SK-N-SH (cell line): ENCODE results near the gene PCSK9. TPM values are rescaled to one million over a fixed set of nuclear protein-coding genes. Genes with fewer than 3 reads are reported as not detected.

Experiments
- CTCF ChIA-PET: fragments of 300-600, 350-600 bp; formaldehyde crosslinking; extraction: SDS; loops from one replicate; lab custom pipeline; 2021; lab: Yijun Ruan, JAX
- POLR2A ChIA-PET: fragments of 350-600 bp; sonication (Branson Sonifier 250); formaldehyde crosslinking; extraction: SDS; loops from one replicate; lab custom pipeline; 2020; ENCODE audit warnings: antibody characterized with exemption, inconsistent platforms; lab: Yijun Ruan, JAX
- DNase-seq: peaks from one replicate; pipeline ENCODE4 v3.0.0; 2012
- H2AFZ ChIP-seq: fragments of 200-600 bp; sonication (generic); 2 replicates; pipeline ENCODE4 v1.8.1; 2016; ENCODE audit warnings: antibody characterized with exemption, mild to moderate bottlenecking, low read depth
- H3F3A ChIP-seq: fragments of 200-600 bp; sonication (generic); replicated peaks from 2 replicates; pipeline ENCODE3; 2016; ENCODE audit warnings: antibody characterized with exemption, mild to moderate bottlenecking; ENCODE audit not compliant: insufficient read depth
- H3K27ac ChIP-seq, 2 experiments: fragments of 200-500 bp in 1 of 2; fragments of 200-600 bp in 1 of 2; sonication (Bioruptor generic) in 1 of 2; sonication (generic), shearing (Covaris generic) in 1 of 2; 2 replicates each; pipeline versions ENCODE4 v1.5.1 to v1.6.1; 2014 to 2016; ENCODE audit warnings: low read depth in 2 of 2, inconsistent platforms in 1 of 2, low read length in 1 of 2, mild to moderate bottlenecking in 1 of 2, mixed read lengths in 1 of 2
- H3K27me3 ChIP-seq: fragments of 200-600 bp; sonication (generic), shearing (Covaris generic); 2 replicates; pipeline ENCODE4 v1.6.1; 2016; ENCODE audit warnings: mixed run types; ENCODE audit not compliant: insufficient read depth
- H3K36me3 ChIP-seq, 2 experiments: fragments of 200-500 bp in 1 of 2; fragments of 200-600 bp in 1 of 2; sonication (Bioruptor generic) in 1 of 2; sonication (generic) in 1 of 2; replicated peaks in 1 of 2; 2 replicates each; pipeline versions ENCODE3 to v1.5.1; 2014 to 2016; ENCODE audit warnings: low read length in 1 of 2, mild to moderate bottlenecking in 1 of 2; ENCODE audit not compliant: insufficient read depth in 2 of 2, control insufficient read depth in 1 of 2
- H3K4me1 ChIP-seq, 2 experiments: fragments of 200-500 bp in 1 of 2; fragments of 200-600 bp in 1 of 2; sonication (Bioruptor generic) in 1 of 2; sonication (generic), shearing (Covaris generic) in 1 of 2; 2 replicates each; pipeline versions ENCODE4 v1.5.1 to v1.6.1; 2014 to 2016; ENCODE audit warnings: low read depth in 1 of 2, low read length in 1 of 2, mixed run types in 1 of 2; ENCODE audit not compliant: insufficient read depth in 2 of 2, control insufficient read depth in 1 of 2
- H3K4me2 ChIP-seq: fragments of 200-600 bp; sonication (generic), shearing (Covaris generic); 2 replicates; pipeline ENCODE4 v1.6.1; 2017; ENCODE audit warnings: mixed run types
- H3K4me3 ChIP-seq, 2 experiments: fragments of 200-500 bp in 1 of 2; fragments of 200-600 bp in 1 of 2; sonication (Bioruptor generic) in 1 of 2; sonication (generic), shearing (Covaris generic) in 1 of 2; 2 replicates each; pipeline versions ENCODE4 v1.5.1 to v1.8.1; 2014 to 2016; ENCODE audit warnings: low read depth in 2 of 2, inconsistent platforms in 1 of 2, low read length in 1 of 2, mild to moderate bottlenecking in 1 of 2, mixed read lengths in 1 of 2, moderate library complexity in 1 of 2
- H3K79me2 ChIP-seq: fragments of 200-600 bp; sonication (generic); 2 replicates; pipeline ENCODE4 v1.8.1; 2017; ENCODE audit warnings: mild to moderate bottlenecking; ENCODE audit not compliant: insufficient read depth
- H3K9ac ChIP-seq: fragments of 200-600 bp; sonication (generic); 2 replicates; pipeline ENCODE4 v1.6.1; 2017; ENCODE audit warnings: mixed run types
- H3K9me2 ChIP-seq: fragments of 200-600 bp; sonication (generic); 2 replicates; pipeline ENCODE4 v1.6.1; 2017; ENCODE audit warnings: mixed run types
- H3K9me3 ChIP-seq: fragments of 200-600 bp; sonication (generic); 2 replicates; pipeline ENCODE4 v1.6.1; 2017; ENCODE audit warnings: mixed run types, mild to moderate bottlenecking, moderate library complexity
- H4K20me1 ChIP-seq: fragments of 200-600 bp; sonication (generic); 2 replicates; pipeline ENCODE4 v1.6.1; 2017; ENCODE audit warnings: mild to moderate bottlenecking, mixed run types; ENCODE audit not compliant: insufficient read depth
- EP300 ChIP-seq, 2 experiments: IDR thresholded peaks; 2 replicates each; pipeline versions ENCODE4 v1.4.0 to v1.6.1; 2012; ENCODE audit warnings: borderline replicate concordance in 1 of 2, low read depth in 1 of 2, low read length in 1 of 2
- EZH2phosphoT487 ChIP-seq: fragments of 200-600 bp; sonication (generic); IDR thresholded peaks from 2 replicates; pipeline ENCODE4 v1.6.1; 2017; ENCODE audit warnings: low read depth, mixed run types, mild to moderate bottlenecking, antibody characterized with exemption, moderate library complexity, borderline replicate concordance
- FOXM1 ChIP-seq: IDR thresholded peaks from 2 replicates; pipeline ENCODE4 v1.4.0; 2012; ENCODE audit warnings: low read depth, mild to moderate bottlenecking
- GATA2 ChIP-seq: sonication (generic); formaldehyde crosslinking; IDR thresholded peaks from 2 replicates; pipeline ENCODE4 v1.5.0; 2020; ENCODE audit warnings: mild to moderate bottlenecking, missing genetic modification reagents
- MEF2A ChIP-seq: IDR thresholded peaks from 2 replicates; pipeline ENCODE4 v1.4.0; 2012; ENCODE audit warnings: low read depth, borderline replicate concordance
- MXI1 ChIP-seq: IDR thresholded peaks from 2 replicates; pipeline ENCODE4 v1.6.1; 2012; ENCODE audit warnings: mild to moderate bottlenecking, low read depth, low read length, improper control_type of control experiment
- POLR2AphosphoS5 ChIP-seq: IDR thresholded peaks from 2 replicates; pipeline ENCODE4 v1.6.1; 2012; ENCODE audit warnings: low read depth, low read length
- RAD21 ChIP-seq: IDR thresholded peaks from 2 replicates; pipeline ENCODE4 v1.6.1; 2012; ENCODE audit warnings: mild to moderate bottlenecking, low read length
- RFX5 ChIP-seq: IDR thresholded peaks from 2 replicates; pipeline ENCODE4 v1.6.1; 2012; ENCODE audit warnings: mild to moderate bottlenecking, improper control_type of control experiment, low read length
- TAF1 ChIP-seq: IDR thresholded peaks from 2 replicates; pipeline ENCODE4 v1.6.1; 2012; ENCODE audit warnings: low read depth, mild to moderate bottlenecking, low read length, moderate library complexity, borderline replicate concordance
- TCF12 ChIP-seq: IDR thresholded peaks from 2 replicates; pipeline ENCODE4 v1.4.0; 2012
- YY1 ChIP-seq: IDR thresholded peaks from 2 replicates; pipeline ENCODE4 v1.4.0; 2012; ENCODE audit warnings: low read depth, mild to moderate bottlenecking
- WGBS: methylation state at CpG from one replicate; pipeline ENCODE4 v1.1.6; 2017; ENCODE audit warnings: low lambda C conversion rate; 5-methylcytosine and 5-hydroxymethylcytosine counted together
- polyA plus RNA-seq, 3 experiments: library from polyadenylated mRNA; depleted of rRNA; stranded (reverse); fragments of >200 nt; gene quantifications; 2 replicates each; pipeline ENCODE4 v1.2.3, GENCODE V29; 2012
- TF ChIP-seq, protein P1 (sequence below): IDR thresholded peaks from 2 replicates; pipeline ENCODE4; 2012
- TF ChIP-seq, protein P2 (sequence below): fragments of 150-350 bp; IDR thresholded peaks from 2 replicates; pipeline ENCODE4 v1.6.1; 2017; ENCODE audit warnings: antibody characterized with exemption, low read length, low read depth, borderline replicate concordance
- TF ChIP-seq, protein P3 (sequence below): fragments of 200-600 bp; sonication (generic); IDR thresholded peaks from 2 replicates; pipeline ENCODE4 v1.6.1; 2017; ENCODE audit warnings: antibody characterized with exemption, mild to moderate bottlenecking, moderate library complexity

The PCSK9 gene
- polyA plus RNA-seq, 1 of the 3 experiments (the other 2 are of a cell fraction) = 0.02 TPM

DNA sequence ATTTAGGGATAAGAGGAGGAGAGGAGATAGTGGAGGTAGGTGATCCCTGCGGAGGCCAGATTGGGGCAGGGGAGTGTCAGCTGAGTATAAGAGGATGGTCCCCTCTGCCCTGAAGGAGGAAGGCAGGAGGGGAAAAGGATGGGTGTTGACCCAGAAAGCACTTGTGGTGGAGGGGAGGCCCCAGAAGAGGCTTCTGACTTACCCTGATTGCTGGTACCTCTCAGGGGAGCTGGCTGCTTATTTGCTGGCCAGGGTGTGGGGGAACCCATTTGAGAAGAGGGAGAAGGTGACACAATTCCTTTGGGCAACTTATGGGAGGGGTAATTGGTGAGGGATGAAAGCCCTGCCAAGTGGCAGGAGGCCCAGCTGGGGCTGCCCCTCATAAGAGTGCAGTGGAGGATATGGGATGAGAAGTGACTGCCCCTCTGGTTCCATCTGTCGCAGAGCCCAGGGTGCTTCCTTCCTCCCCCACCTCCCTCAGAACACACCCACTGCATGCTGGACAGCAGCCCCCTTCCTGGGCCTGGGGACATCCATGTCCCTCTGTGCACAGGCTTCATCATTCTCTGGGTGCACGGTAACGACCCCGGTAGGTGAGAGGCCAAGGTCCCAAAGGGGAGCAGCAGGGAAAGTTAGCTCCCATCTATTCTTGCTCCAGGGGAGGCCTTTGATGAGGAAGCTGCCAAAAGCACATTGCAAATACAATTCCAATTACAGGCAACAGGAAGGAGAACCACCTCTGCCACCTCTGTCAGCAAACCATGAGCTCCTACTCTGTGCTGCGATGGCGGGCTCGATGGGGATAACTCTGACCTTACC lies 1.4 kb upstream of the PCSK9 start:
- Histone ChIP-seq H3K36me3 (no peaks in the 10 kb centered on the region), H3K4me1 (peaks cover 0 to 16% of the 10 kb centered on the region in 2 experiments; a peak in 1 of 4 replicates), H3K27me3 (peaks cover 71% of the 10 kb centered on the region), H3K79me2 (no peaks in the 10 kb centered on the region), H3K9me2 (no peaks in the 10 kb centered on the region), H3K4me3 (no peak overlapping the region), H3K9ac (no peak overlapping the region)
- POLR2A ChIA-PET = no interaction called here
- TF ChIP-seq TCF12 = no peak
- TF ChIP-seq RFX5 = no peak
- no peak for TF ChIP-seq MXI1
- TF ChIP-seq, protein P1, sequence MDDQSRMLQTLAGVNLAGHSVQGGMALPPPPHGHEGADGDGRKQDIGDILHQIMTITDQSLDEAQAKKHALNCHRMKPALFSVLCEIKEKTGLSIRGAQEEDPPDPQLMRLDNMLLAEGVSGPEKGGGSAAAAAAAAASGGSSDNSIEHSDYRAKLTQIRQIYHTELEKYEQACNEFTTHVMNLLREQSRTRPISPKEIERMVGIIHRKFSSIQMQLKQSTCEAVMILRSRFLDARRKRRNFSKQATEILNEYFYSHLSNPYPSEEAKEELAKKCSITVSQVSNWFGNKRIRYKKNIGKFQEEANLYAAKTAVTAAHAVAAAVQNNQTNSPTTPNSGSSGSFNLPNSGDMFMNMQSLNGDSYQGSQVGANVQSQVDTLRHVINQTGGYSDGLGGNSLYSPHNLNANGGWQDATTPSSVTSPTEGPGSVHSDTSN = no peak
- TF ChIP-seq, protein P2, sequence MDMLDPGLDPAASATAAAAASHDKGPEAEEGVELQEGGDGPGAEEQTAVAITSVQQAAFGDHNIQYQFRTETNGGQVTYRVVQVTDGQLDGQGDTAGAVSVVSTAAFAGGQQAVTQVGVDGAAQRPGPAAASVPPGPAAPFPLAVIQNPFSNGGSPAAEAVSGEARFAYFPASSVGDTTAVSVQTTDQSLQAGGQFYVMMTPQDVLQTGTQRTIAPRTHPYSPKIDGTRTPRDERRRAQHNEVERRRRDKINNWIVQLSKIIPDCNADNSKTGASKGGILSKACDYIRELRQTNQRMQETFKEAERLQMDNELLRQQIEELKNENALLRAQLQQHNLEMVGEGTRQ = no peak
- TF ChIP-seq, protein P3, sequence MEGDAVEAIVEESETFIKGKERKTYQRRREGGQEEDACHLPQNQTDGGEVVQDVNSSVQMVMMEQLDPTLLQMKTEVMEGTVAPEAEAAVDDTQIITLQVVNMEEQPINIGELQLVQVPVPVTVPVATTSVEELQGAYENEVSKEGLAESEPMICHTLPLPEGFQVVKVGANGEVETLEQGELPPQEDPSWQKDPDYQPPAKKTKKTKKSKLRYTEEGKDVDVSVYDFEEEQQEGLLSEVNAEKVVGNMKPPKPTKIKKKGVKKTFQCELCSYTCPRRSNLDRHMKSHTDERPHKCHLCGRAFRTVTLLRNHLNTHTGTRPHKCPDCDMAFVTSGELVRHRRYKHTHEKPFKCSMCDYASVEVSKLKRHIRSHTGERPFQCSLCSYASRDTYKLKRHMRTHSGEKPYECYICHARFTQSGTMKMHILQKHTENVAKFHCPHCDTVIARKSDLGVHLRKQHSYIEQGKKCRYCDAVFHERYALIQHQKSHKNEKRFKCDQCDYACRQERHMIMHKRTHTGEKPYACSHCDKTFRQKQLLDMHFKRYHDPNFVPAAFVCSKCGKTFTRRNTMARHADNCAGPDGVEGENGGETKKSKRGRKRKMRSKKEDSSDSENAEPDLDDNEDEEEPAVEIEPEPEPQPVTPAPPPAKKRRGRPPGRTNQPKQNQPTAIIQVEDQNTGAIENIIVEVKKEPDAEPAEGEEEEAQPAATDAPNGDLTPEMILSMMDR = no peak
- TF ChIP-seq POLR2AphosphoS5 = no peak
- TF ChIP-seq MEF2A = no peak
- TF ChIP-seq FOXM1 = no peak
- no peak for TF ChIP-seq EZH2phosphoT487
- TF ChIP-seq RAD21 = no peak
- TF ChIP-seq TAF1 = no peak
- TF ChIP-seq YY1 = no peak
- TF ChIP-seq EP300 (IDR thresholded peaks at IDR 0.05; ENCODE audit: borderline replicate concordance in 1 of 2, low read depth in 1 of 2, low read length in 1 of 2) = no peak
- no peak for TF ChIP-seq GATA2 (CRISPR knock-in tag)
- TF ChIP-seq, all 33 proteins: peak for 0
- CTCF ChIA-PET = interaction anchor here (0.7 to 3.0 kb wide), 3 partner anchors 16 to 87 kb away, joined by 3 to 15 read pairs (median 3); no protein-coding TSS in a partner anchor
- no peaks in the 10 kb centered on the region for H3K9me3 ChIP-seq
- no peak overlapping the region for H2AFZ ChIP-seq
- WGBS = 85% methylated on average over 7 of the region's 8 CpGs
- H3F3A ChIP-seq = no peaks in the 10 kb centered on the region
- no peak overlapping the region for H3K27ac ChIP-seq
- no peak for DNase-seq
- no peak overlapping the region for H3K4me2 ChIP-seq
- H4K20me1 ChIP-seq = no peaks in the 10 kb centered on the region
